Heart left ventricle (tissue), 13 donors: ENCODE results near the gene ARHGAP24.

Experiments
- POLR2A ChIP-seq, 2 donors: fragments of 450-650 bp; IDR thresholded peaks; one replicate each; pipeline ENCODE4 v1.6.1; 2017; ENCODE audit warnings: antibody characterized with exemption in 2 of 2, mild to moderate bottlenecking in 2 of 2, moderate library complexity in 2 of 2
- TF ChIP-seq, protein P1 (sequence below), 12 donors: fragments of 200-600 bp; sonication (generic) in 4 of 12; IDR thresholded peaks; one replicate each; pipeline versions ENCODE4 v1.5.0 to v1.8.0; 2018 to 2022; ENCODE audit warnings: antibody characterized with exemption in 12 of 12, mild to moderate bottlenecking in 5 of 12
- donor health status: ischemic (EF 13 %, LVEDD 7.1; RV severe dilation, severe dysfunction).
- donor health status: DM: no; HTN: yes; CAD: no.
- donor health status: DM: no; HTN: no; CAD: no.
- donor health status: ischemic (EF 25% LVEDD 6.9; RV normal size, moderate dysfunction).
- donor health status: ischemic (EF 25% LVEDD 5.7; RV mildly dilated, moderate dysfunction).
- donor health status: ischemic (EF 35%, LVEDD 5.7; RV mildly dilated, moderate dysfunction).
- donor health status: nonischemic (EF 11% LVEDD 7.7; RV severe dilation, severe dysfunction).
- donor health status: DM: yes; HTN: yes; CAD: no.
- donor health status: PGD.
- donor health status: ischemic (EF 29% LVEDD 5.4; RV normal size, mild dysfunction).
- donor health status: nonischemic (EF 23%, LVEDD 6.1; RV moderate dilation, normal function).

DNA sequence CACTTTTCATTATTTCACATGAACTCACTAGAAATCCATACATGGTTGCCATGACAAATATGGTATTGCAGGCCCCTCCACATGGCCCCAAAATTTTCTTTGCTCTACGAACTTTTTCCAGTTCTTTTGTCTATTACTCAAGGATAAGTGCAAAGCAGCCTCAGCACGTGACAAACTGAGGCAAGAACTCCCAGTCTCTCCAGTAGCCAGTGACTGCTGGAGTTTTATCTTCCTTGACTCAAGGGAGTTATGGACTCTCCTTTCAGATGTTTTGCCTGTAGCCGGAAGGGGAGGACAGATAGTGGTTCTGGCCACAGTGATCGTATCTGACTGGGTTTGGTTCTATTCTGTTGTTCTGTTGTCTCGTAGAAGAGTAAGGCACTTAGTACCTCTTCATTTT is 105.5 kb downstream of the ARHGAP24 start:
- no peak for TF ChIP-seq POLR2A (IDR thresholded peaks at IDR 0.05)
- TF ChIP-seq, protein P1, sequence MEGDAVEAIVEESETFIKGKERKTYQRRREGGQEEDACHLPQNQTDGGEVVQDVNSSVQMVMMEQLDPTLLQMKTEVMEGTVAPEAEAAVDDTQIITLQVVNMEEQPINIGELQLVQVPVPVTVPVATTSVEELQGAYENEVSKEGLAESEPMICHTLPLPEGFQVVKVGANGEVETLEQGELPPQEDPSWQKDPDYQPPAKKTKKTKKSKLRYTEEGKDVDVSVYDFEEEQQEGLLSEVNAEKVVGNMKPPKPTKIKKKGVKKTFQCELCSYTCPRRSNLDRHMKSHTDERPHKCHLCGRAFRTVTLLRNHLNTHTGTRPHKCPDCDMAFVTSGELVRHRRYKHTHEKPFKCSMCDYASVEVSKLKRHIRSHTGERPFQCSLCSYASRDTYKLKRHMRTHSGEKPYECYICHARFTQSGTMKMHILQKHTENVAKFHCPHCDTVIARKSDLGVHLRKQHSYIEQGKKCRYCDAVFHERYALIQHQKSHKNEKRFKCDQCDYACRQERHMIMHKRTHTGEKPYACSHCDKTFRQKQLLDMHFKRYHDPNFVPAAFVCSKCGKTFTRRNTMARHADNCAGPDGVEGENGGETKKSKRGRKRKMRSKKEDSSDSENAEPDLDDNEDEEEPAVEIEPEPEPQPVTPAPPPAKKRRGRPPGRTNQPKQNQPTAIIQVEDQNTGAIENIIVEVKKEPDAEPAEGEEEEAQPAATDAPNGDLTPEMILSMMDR (IDR thresholded peaks at IDR 0.05) = no peak
